ENCODE data around the gene FAM89B. TPM values are rescaled to one million over a fixed set of nuclear protein-coding genes. Genes with fewer than 3 reads are reported as not detected.
"Not testable (repeated sequence)": the region's sequence is repeated elsewhere in the genome, so short reads cannot be mapped to it uniquely, and the experiment has no call there.

FAM89B gene
- polyA plus RNA-seq, 1 donor (not counting 4 experiments of a cell fraction or from before 2014, with no cell fraction given): 11.5 TPM

GRCh38 chr11:65563601-65564000, 8.7 kb upstream of the FAM89B start:
- FAIRE-seq (no peak), DNase-seq (ENCODE audit: low read depth, low spot score) (no peak)
- no peak overlapping the region for H3K27ac ChIP-seq (ENCODE audit: control insufficient read depth, insufficient read depth, low read length)
- peaks cover 40% of the 10 kb centered on the region for H3K4me1 ChIP-seq (ENCODE audit: control insufficient read depth, extremely low read depth, insufficient read depth, low read length)
- dilution Hi-C loops (cut with MboI; ENCODE audit: extremely low pct_ligation_motif_present, low sequenced_read_pairs): no loop called here
- TF ChIP-seq EZH2 (IDR thresholded peaks at IDR 0.05; ENCODE audit: low read length): no peak
- no peak for TF ChIP-seq CTCF (optimal IDR thresholded peaks at IDR 0.05 in 1 of 3, IDR thresholded peaks at IDR 0.05 in 1 of 3, conservative IDR thresholded peaks at IDR 0.05 in 1 of 3; ENCODE audit: extremely low read depth in 1 of 3, insufficient read depth in 2 of 3, low read length in 3 of 3)
- H3K9me1 ChIP-seq (ENCODE audit: control insufficient read depth, extremely low read depth, insufficient read depth, low read length): peaks cover 2% of the 10 kb centered on the region
- no peaks in the 10 kb centered on the region for H3K27me3 ChIP-seq (ENCODE audit: control insufficient read depth, extremely low read depth, insufficient read depth, low read length)
- peaks cover 14% of the 10 kb centered on the region for H3K79me2 ChIP-seq (ENCODE audit: control insufficient read depth, insufficient read depth, low read length)
- H4K20me1 ChIP-seq (ENCODE audit: control insufficient read depth, extremely low read depth, insufficient read depth, low read length): no peaks in the 10 kb centered on the region
- H3K36me3 ChIP-seq (ENCODE audit: control insufficient read depth in 2 of 2, extremely low read depth in 1 of 2, insufficient read depth in 2 of 2, low read length in 2 of 2): peaks cover 0 to 2% of the 10 kb centered on the region in 2 experiments
- H3K9ac ChIP-seq (ENCODE audit: control insufficient read depth, extremely low read depth, insufficient read depth, low read length): no peak overlapping the region
- H3K4me3 ChIP-seq (ENCODE audit: control insufficient read depth in 2 of 3, extremely low read depth in 1 of 3, insufficient read depth in 2 of 3, low read depth in 1 of 3, low read length in 3 of 3): no peak overlapping the region
- H2AFZ ChIP-seq (ENCODE audit: control insufficient read depth, low read length): no peak overlapping the region
- H3K4me2 ChIP-seq (ENCODE audit: control insufficient read depth, extremely low read depth, insufficient read depth, low read depth, low read length): no peak overlapping the region
- no peaks in the 10 kb centered on the region for H3K9me3 ChIP-seq (ENCODE audit: control insufficient read depth, low read depth, low read length)

GRCh38 chr11:65564879-65565559, 7.3 kb upstream of the FAM89B start:
- H3K9me3 ChIP-seq (ENCODE audit: control insufficient read depth, low read depth, low read length); H3K9ac ChIP-seq (ENCODE audit: control insufficient read depth, extremely low read depth, insufficient read depth, low read length); H3K27ac ChIP-seq (ENCODE audit: control insufficient read depth, insufficient read depth, low read length); H3K27me3 ChIP-seq (ENCODE audit: control insufficient read depth, extremely low read depth, insufficient read depth, low read length); H3K4me3 ChIP-seq (ENCODE audit: control insufficient read depth in 2 of 3, extremely low read depth in 1 of 3, insufficient read depth in 2 of 3, low read depth in 1 of 3, low read length in 3 of 3); H3K9me1 ChIP-seq (ENCODE audit: control insufficient read depth, extremely low read depth, insufficient read depth, low read length); dilution Hi-C loops (cut with MboI; ENCODE audit: extremely low pct_ligation_motif_present, low sequenced_read_pairs); DNase-seq (ENCODE audit: low read depth, low spot score); H2AFZ ChIP-seq (ENCODE audit: control insufficient read depth, low read length); FAIRE-seq; H3K36me3 ChIP-seq (ENCODE audit: control insufficient read depth in 2 of 2, extremely low read depth in 1 of 2, insufficient read depth in 2 of 2, low read length in 2 of 2); H4K20me1 ChIP-seq (ENCODE audit: control insufficient read depth, extremely low read depth, insufficient read depth, low read length); H3K4me2 ChIP-seq (ENCODE audit: control insufficient read depth, extremely low read depth, insufficient read depth, low read depth, low read length): not testable (repeated sequence)
- H3K79me2 ChIP-seq (ENCODE audit: control insufficient read depth, insufficient read depth, low read length): peaks cover 23% of the 10 kb centered on the region
- H3K4me1 ChIP-seq (ENCODE audit: control insufficient read depth, extremely low read depth, insufficient read depth, low read length): peaks cover 35% of the 10 kb centered on the region

Measured in keratinocyte (primary cell).